Stimulated activated CD8-positive, alpha-beta memory T cell treated with anti-CD3 and anti-CD28 coated beads, Interleukin-4, amount 100 ng/mL, for 4 hours (primary cell): ENCODE data around the gene TIMM29.

ENCODE experiments used
- DNase-seq, 2 donors: peaks; one replicate each; pipeline ENCODE4 v3.0.0-alpha.2; 2020; ENCODE audit warnings: low read depth in 2 of 2, low spot score in 1 of 2

The TIMM29 gene

GRCh38 chr19:10928563-10929401, at the start of gene TIMM29, which contains the start of gene YIPF2:
Gene TIMM29, plus strand, starts transcription at chr19:10928811. Its CDS starts 12 bp downstream, at chr19:10928823.
Gene YIPF2, minus strand, starts transcription at chr19:10928639. Its CDS starts 229 bp downstream, at chr19:10928410.
- DNase-seq, result peak; percentile 87 to 88

- no peak for DNase-seq
These were observed 47.1 kb upstream of the TIMM29 start for GRCh38 chr19:10881403-10882107.

GRCh38 chr19:10882108-10882457, 46.5 kb upstream of the TIMM29 start:
- no peak for DNase-seq

- no peak for DNase-seq
These were observed 44.3 kb upstream of the TIMM29 start for GRCh38 chr19:10884274-10884673.

GRCh38 chr19:10885201-10886169, 43.1 kb upstream of the TIMM29 start:
- no peak for DNase-seq

- no peak for DNase-seq
These were observed 40.8 kb upstream of the TIMM29 start for GRCh38 chr19:10887616-10888367.

GRCh38 chr19:10888421-10888866, 40.2 kb upstream of the TIMM29 start:
- no peak for DNase-seq

- DNase-seq, result no peak
These were observed 38.7 kb upstream of the TIMM29 start for GRCh38 chr19:10889880-10890279.

- DNase-seq, result no peak
These were observed 37.1 kb upstream of the TIMM29 start for GRCh38 chr19:10891405-10892086.

- no peak for DNase-seq
These were observed 36.4 kb upstream of the TIMM29 start for GRCh38 chr19:10892256-10892655.

GRCh38 chr19:10894911-10895213, 33.7 kb upstream of the TIMM29 start:
- no peak for DNase-seq

- DNase-seq, result no peak
These were observed 33.2 kb upstream of the TIMM29 start for GRCh38 chr19:10895363-10895762.

GRCh38 chr19:10895920-10896319, 32.7 kb upstream of the TIMM29 start:
- no peak for DNase-seq

- DNase-seq, result no peak
These were observed 31.6 kb upstream of the TIMM29 start for GRCh38 chr19:10896851-10897526.

- DNase-seq, result no peak
These were observed 30.0 kb upstream of the TIMM29 start for GRCh38 chr19:10898633-10899032.

GRCh38 chr19:10899151-10899653, 29.4 kb upstream of the TIMM29 start:
- no peak for DNase-seq

- DNase-seq, result no peak
These were observed 20.7 kb upstream of the TIMM29 start for GRCh38 chr19:10907925-10908324.

- DNase-seq, result no peak
These were observed 20.1 kb upstream of the TIMM29 start for GRCh38 chr19:10908380-10908960.
